ENCODE measurements around the gene C10orf95. TPM values are rescaled to one million over a fixed set of nuclear protein-coding genes. Genes with fewer than 3 reads are reported as not detected.

The C10orf95 gene
- total and polyA plus RNA-seq, 2 of the 13 experiments (the other 11 are each of a cell fraction or from before 2014, with no cell fraction given) = 0.05 to 0.07 TPM

DNA sequence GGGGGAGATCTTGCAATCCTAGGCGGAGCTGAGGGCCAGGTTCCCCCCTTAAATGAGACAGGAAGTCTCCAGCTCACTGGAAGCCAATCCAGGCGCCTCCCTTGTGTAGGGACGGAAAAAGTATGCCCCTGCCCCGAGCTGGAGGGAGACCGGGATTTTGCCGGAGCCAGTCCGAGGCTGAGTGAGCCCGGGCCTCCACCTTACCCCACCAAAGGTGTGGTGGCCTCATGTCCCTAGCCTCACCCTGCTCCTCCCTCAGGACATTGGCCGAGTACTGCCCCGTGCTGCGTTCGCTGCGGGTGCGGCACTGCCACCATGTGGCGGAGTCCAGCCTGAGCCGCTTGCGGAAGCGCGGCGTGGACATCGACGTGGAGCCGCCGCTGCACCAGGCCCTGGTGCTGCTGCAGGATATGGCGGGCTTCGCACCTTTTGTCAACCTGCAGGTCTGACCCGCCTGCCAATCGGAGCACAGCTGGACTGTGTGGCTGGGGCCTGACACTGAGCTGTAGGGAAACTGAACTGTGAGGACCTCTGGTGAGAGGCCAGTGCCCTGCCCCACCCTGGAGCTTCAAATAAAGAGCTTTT, 28.7 kb downstream of the C10orf95 start (continued):
- TF ChIP-seq, protein P1, sequence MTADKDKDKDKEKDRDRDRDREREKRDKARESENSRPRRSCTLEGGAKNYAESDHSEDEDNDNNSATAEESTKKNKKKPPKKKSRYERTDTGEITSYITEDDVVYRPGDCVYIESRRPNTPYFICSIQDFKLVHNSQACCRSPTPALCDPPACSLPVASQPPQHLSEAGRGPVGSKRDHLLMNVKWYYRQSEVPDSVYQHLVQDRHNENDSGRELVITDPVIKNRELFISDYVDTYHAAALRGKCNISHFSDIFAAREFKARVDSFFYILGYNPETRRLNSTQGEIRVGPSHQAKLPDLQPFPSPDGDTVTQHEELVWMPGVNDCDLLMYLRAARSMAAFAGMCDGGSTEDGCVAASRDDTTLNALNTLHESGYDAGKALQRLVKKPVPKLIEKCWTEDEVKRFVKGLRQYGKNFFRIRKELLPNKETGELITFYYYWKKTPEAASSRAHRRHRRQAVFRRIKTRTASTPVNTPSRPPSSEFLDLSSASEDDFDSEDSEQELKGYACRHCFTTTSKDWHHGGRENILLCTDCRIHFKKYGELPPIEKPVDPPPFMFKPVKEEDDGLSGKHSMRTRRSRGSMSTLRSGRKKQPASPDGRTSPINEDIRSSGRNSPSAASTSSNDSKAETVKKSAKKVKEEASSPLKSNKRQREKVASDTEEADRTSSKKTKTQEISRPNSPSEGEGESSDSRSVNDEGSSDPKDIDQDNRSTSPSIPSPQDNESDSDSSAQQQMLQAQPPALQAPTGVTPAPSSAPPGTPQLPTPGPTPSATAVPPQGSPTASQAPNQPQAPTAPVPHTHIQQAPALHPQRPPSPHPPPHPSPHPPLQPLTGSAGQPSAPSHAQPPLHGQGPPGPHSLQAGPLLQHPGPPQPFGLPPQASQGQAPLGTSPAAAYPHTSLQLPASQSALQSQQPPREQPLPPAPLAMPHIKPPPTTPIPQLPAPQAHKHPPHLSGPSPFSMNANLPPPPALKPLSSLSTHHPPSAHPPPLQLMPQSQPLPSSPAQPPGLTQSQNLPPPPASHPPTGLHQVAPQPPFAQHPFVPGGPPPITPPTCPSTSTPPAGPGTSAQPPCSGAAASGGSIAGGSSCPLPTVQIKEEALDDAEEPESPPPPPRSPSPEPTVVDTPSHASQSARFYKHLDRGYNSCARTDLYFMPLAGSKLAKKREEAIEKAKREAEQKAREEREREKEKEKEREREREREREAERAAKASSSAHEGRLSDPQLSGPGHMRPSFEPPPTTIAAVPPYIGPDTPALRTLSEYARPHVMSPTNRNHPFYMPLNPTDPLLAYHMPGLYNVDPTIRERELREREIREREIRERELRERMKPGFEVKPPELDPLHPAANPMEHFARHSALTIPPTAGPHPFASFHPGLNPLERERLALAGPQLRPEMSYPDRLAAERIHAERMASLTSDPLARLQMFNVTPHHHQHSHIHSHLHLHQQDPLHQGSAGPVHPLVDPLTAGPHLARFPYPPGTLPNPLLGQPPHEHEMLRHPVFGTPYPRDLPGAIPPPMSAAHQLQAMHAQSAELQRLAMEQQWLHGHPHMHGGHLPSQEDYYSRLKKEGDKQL (CRISPR knock-in tag; IDR thresholded peaks at IDR 0.05; ENCODE audit: low read depth) = no peak; the same call in 1 of the 2 replicates
- TF ChIP-seq, protein P2, sequence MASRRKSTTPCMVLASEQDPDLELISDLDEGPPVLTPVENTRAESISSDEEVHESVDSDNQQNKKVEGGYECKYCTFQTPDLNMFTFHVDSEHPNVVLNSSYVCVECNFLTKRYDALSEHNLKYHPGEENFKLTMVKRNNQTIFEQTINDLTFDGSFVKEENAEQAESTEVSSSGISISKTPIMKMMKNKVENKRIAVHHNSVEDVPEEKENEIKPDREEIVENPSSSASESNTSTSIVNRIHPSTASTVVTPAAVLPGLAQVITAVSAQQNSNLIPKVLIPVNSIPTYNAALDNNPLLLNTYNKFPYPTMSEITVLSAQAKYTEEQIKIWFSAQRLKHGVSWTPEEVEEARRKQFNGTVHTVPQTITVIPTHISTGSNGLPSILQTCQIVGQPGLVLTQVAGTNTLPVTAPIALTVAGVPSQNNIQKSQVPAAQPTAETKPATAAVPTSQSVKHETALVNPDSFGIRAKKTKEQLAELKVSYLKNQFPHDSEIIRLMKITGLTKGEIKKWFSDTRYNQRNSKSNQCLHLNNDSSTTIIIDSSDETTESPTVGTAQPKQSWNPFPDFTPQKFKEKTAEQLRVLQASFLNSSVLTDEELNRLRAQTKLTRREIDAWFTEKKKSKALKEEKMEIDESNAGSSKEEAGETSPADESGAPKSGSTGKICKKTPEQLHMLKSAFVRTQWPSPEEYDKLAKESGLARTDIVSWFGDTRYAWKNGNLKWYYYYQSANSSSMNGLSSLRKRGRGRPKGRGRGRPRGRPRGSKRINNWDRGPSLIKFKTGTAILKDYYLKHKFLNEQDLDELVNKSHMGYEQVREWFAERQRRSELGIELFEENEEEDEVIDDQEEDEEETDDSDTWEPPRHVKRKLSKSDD (CRISPR knock-in tag; IDR thresholded peaks at IDR 0.05; ENCODE audit: low read depth) = peak; percentile 85; the same call in 1 of the 2 replicates
- TF ChIP-seq ZSCAN30 (CRISPR knock-in tag; IDR thresholded peaks at IDR 0.05) = no peak
- TF ChIP-seq, protein P3, sequence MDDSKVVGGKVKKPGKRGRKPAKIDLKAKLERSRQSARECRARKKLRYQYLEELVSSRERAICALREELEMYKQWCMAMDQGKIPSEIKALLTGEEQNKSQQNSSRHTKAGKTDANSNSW (CRISPR knock-in tag; IDR thresholded peaks at IDR 0.05; ENCODE audit: borderline replicate concordance) = no peak
- TF ChIP-seq, protein P4, sequence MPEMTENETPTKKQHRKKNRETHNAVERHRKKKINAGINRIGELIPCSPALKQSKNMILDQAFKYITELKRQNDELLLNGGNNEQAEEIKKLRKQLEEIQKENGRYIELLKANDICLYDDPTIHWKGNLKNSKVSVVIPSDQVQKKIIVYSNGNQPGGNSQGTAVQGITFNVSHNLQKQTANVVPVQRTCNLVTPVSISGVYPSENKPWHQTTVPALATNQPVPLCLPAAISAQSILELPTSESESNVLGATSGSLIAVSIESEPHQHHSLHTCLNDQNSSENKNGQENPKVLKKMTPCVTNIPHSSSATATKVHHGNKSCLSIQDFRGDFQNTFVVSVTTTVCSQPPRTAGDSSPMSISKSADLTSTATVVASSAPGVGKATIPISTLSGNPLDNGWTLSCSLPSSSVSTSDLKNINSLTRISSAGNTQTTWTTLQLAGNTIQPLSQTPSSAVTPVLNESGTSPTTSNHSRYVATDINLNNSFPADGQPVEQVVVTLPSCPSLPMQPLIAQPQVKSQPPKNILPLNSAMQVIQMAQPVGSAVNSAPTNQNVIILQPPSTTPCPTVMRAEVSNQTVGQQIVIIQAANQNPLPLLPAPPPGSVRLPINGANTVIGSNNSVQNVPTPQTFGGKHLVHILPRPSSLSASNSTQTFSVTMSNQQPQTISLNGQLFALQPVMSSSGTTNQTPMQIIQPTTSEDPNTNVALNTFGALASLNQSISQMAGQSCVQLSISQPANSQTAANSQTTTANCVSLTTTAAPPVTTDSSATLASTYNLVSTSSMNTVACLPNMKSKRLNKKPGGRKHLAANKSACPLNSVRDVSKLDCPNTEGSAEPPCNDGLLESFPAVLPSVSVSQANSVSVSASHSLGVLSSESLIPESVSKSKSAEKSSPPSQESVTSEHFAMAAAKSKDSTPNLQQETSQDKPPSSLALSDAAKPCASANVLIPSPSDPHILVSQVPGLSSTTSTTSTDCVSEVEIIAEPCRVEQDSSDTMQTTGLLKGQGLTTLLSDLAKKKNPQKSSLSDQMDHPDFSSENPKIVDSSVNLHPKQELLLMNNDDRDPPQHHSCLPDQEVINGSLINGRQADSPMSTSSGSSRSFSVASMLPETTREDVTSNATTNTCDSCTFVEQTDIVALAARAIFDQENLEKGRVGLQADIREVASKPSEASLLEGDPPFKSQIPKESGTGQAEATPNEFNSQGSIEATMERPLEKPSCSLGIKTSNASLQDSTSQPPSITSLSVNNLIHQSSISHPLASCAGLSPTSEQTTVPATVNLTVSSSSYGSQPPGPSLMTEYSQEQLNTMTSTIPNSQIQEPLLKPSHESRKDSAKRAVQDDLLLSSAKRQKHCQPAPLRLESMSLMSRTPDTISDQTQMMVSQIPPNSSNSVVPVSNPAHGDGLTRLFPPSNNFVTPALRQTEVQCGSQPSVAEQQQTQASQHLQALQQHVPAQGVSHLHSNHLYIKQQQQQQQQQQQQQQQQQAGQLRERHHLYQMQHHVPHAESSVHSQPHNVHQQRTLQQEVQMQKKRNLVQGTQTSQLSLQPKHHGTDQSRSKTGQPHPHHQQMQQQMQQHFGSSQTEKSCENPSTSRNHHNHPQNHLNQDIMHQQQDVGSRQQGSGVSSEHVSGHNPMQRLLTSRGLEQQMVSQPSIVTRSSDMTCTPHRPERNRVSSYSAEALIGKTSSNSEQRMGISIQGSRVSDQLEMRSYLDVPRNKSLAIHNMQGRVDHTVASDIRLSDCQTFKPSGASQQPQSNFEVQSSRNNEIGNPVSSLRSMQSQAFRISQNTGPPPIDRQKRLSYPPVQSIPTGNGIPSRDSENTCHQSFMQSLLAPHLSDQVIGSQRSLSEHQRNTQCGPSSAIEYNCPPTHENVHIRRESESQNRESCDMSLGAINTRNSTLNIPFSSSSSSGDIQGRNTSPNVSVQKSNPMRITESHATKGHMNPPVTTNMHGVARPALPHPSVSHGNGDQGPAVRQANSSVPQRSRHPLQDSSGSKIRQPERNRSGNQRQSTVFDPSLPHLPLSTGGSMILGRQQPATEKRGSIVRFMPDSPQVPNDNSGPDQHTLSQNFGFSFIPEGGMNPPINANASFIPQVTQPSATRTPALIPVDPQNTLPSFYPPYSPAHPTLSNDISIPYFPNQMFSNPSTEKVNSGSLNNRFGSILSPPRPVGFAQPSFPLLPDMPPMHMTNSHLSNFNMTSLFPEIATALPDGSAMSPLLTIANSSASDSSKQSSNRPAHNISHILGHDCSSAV (CRISPR knock-in tag; IDR thresholded peaks at IDR 0.05; ENCODE audit: borderline replicate concordance) = no peak
- no peak for TF ChIP-seq KAT2B (IDR thresholded peaks at IDR 0.05; ENCODE audit: borderline replicate concordance, low read depth, low read length)
- TF ChIP-seq ZNF567 (CRISPR knock-in tag; IDR thresholded peaks at IDR 0.05; ENCODE audit: borderline replicate concordance) = no peak
- no peak for TF ChIP-seq SP4 (CRISPR knock-in tag; IDR thresholded peaks at IDR 0.05)
- peak; percentile 93 for TF ChIP-seq SAP130 (CRISPR knock-in tag; IDR thresholded peaks at IDR 0.05; ENCODE audit: low read depth)
- TF ChIP-seq HNRNPH1 (optimal IDR thresholded peaks at IDR 0.05; ENCODE audit: low read depth, low read length) = no peak
- TF ChIP-seq PHB2 (IDR thresholded peaks at IDR 0.05; ENCODE audit: partially characterized antibody) = no peak
- TF ChIP-seq PITX1 (CRISPR knock-in tag; IDR thresholded peaks at IDR 0.05) = peak; percentile 85; the same call in 1 of the 2 replicates
- peak; percentile 80 for TF ChIP-seq STAG1 (CRISPR knock-in tag; IDR thresholded peaks at IDR 0.05)
